ENCODE data around the gene KRT26.

- TF ChIP-seq POLR2AphosphoS5 (IDR thresholded peaks at IDR 0.05) (no peak), CTCF (IDR thresholded peaks at IDR 0.05) (no peak)
Measured at GRCh38 chr17:40727447-40728231, 44.4 kb downstream of the KRT26 start.
